Frontal cortex (tissue), 4 donors: ENCODE measurements around the gene KLHL22. TPM values are rescaled to one million over a fixed set of nuclear protein-coding genes. Genes with fewer than 3 reads are reported as not detected.
"Not testable (repeated sequence)": the region's sequence is repeated elsewhere in the genome, so short reads cannot be mapped to it uniquely, and the experiment has no call there.

Experiments used
- DNase-seq, 2 donors: peaks; one replicate each; pipeline ENCODE4 v3.0.0; 2012; ENCODE audit warnings: low spot score in 2 of 2
- FAIRE-seq: peaks from 2 replicates; lab custom pipeline; 2012; peaks lifted over from hg19 to GRCh38; lab: Jason Lieb, UNC
- total RNA-seq: library from RNA; depleted of rRNA; stranded (reverse); fragments of >200 nt; gene quantifications from one replicate; pipeline ENCODE4 v1.2.3, GENCODE V29; 2014
- donor health status: control.
- donor health status: control.
- donor health status: control.

KLHL22 gene
- total RNA-seq, 1 donor from 2014 or later = 46.9 TPM

- DNase-seq, FAIRE-seq: not testable (repeated sequence)
These were observed 17.5 kb downstream of the KLHL22 start for GRCh38 chr22:20478059-20478458.

DNA sequence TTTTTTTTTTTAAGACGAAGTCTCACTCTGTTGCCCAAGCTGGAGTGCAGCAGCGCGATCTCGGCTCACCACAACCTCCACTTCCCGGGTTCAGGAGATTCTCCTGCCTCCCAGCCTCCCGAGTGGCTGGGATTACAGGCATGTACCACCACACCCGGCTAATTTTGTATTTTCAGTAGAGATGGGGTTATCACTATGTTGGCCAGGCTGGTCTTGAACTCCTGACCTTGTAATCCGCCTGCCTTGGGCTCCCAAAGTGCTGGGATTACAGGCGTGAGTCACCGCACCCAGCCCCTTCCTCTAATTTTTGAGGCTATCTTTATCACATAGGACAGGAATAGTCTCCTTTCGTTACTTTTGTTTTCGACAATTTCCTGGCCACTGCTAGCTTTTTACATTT lies 20.0 kb downstream of the KLHL22 start:
- DNase-seq, FAIRE-seq: not testable (repeated sequence)

DNA sequence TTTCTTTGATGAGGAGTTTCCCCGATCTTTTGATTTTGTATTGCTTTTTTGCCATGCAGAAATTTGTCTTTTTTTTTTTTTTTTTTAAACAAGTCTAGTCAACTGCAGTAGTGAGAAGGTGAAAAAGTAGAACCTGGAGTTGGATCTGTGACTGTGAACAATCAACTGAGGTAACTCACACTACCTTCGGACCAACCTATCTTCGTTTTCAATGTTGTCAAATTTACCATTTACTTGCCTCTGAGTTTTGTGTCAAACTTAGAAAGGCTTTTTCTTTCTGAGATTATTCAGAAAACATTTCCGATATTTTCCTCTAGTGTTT lies 20.5 kb downstream of the KLHL22 start:
- DNase-seq = no peak
- FAIRE-seq = no peak

GRCh38 chr22:20472629-20473442 lies 22.8 kb downstream of the KLHL22 start:
- FAIRE-seq (no peak), DNase-seq (no peak)

DNA sequence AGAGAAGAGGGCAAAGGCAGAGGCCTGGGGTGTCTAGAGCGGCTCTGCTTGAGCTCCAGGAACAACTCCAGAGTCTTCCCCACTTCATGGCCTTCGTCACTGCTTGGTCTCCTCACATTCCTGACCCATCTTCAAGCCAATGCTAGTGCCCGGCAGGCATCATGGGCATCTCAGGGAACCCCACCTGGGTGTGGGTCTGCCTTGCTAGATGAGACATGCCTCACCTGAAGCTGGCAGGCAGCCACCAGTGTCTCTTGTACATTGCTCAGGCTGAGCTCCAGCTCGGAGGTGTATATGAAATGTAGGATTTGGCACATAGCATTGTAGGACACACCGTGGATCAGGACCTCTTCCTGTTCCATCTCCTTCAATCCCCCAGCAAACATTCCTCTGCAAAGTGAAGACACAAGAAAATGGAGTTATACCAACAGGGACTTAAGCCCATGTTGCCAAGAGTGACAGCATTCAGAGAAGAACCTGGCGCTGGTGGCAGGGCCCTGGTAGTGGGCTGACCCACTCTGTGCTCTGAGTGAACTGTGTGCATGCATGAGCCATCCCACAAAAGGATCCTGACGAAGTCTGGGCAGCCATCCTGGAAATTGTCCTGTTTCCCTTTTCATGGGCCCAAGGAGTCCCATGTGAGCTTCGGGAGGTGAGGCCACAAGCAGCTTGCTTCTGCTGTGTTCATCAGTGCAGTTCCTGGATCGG lies 24.3 kb downstream of the KLHL22 start:
- DNase-seq = no peak
- no peak for FAIRE-seq

- FAIRE-seq = not testable (repeated sequence)
These were observed 25.1 kb downstream of the KLHL22 start for GRCh38 chr22:20470525-20470924.

GRCh38 chr22:20469110-20469868 lies 26.3 kb downstream of the KLHL22 start:
- no peak for DNase-seq
- no peak for FAIRE-seq

More at GRCh38 chr22:20470525-20470924, 25.1 kb downstream of the KLHL22 start:
- DNase-seq = not testable (repeated sequence)

DNA sequence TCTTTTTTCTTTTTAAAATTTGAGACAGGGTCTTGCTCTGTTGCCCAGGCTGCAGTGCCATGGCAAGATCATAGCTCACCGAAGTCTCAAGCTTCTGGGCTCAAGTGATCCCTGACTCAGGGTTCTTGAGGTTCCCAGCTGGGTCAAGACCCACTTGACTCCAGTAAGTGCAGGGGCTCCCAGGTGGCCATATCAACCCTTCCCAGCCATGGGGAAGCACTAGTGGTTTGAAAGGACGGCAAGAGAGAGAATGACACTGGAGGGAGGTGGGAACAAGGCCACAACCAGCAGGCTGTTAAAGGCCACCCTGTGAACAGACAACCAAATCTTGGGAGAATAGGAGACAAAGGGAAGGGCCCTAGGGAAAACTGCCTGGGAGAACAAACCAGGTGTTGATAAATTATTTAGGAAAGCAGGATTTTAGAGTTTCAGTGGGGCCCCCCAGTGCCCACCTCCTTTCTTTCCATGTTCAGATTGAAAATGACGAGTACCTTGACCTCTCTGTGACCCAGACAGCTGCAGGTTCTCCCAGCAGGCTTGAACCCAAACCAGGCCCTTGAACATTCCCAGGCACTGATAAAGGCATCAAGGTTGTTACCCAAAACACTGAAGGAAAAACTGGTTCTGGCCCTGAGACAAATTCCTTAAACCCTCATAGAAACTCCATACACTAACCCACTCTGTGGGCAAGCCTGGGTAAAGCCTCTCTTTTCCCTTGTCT lies 28.8 kb downstream of the KLHL22 start:
- FAIRE-seq (no peak), DNase-seq (no peak)

- DNase-seq (no peak), FAIRE-seq (no peak)
These were observed 29.9 kb downstream of the KLHL22 start for GRCh38 chr22:20465759-20466077.

GRCh38 chr22:20464912-20465758 lies 30.5 kb downstream of the KLHL22 start:
- DNase-seq = no peak
- FAIRE-seq = no peak

DNA sequence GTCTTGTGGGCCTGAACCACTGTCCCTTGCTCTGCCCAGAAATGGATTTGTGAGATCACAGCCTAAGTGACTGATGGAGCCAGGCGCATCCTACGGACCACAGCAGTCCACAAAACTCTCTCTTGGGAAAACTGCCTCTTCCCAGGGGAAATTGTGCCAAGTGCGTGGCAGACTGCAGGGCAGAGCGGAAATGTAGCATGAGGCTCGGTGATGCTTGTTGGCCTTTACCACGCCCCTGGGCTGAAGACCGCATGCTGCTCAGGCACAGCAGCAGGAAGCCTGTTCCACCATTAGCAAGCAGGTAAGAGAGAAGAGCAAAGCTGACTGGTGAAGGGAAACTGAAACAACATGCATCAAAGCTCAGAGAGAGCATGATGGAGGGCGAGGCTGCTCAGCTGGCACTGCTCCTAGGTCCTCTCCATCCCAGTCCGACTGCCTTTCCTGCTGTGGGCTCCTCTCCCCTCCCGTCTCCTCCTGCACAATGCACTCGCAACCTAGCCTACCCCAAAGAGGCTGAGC lies 31.4 kb downstream of the KLHL22 start:
- no peak for FAIRE-seq
- no peak for DNase-seq

GRCh38 chr22:20463324-20464095 lies 32.1 kb downstream of the KLHL22 start:
- no peak for FAIRE-seq
- no peak for DNase-seq

DNA sequence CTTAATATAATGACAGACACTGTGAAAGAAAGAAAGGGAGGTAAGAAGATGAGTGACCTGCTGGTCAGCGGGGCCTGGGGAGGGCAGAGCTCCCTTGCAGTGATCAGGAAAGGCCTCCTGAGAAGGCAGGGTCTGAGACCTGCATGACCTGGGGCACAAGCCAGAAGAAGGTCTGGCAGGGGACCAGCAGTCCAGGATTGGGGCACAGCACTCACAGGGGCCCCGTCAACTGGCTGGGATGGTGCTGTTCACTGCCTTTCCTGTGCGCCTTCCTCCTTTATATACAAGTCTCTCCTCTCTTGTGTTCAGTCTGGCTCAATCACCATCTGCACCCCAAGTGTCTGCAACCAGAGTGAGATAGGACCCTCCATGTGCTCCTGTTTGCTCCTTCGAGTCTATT lies 35.7 kb downstream of the KLHL22 start:
- FAIRE-seq (no peak), DNase-seq (no peak)

DNA sequence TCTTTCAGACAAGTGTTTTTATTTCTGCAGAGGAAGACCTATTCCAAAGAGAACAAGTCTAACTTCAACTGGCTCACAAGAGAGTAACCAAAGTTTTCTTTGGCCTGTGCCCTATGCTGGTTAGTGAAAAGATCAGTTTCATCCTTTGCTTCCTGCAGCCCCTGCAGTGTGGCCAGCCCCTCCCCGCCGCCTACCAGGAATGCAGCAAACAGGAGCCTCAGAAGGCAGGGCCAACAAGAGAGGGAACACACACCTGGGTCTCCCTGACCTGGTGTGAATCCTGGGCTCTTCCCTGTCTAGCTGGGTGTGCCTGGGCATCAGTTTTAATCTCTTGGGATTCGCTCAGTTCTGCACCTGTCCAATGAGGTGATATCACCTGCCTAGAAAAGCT lies 36.4 kb downstream of the KLHL22 start:
- no peak for FAIRE-seq
- no peak for DNase-seq

- DNase-seq (no peak), FAIRE-seq (no peak)
These were observed 37.0 kb downstream of the KLHL22 start for GRCh38 chr22:20458530-20459151.

GRCh38 chr22:20457506-20458240 lies 37.9 kb downstream of the KLHL22 start:
- FAIRE-seq (no peak), DNase-seq (no peak)

- FAIRE-seq (no peak), DNase-seq (no peak)
These were observed 38.9 kb downstream of the KLHL22 start for GRCh38 chr22:20456722-20457076.
